Activated CD8-positive, alpha-beta memory T cell treated with anti-CD3 and anti-CD28 coated beads for 1 hour (primary cell): ENCODE results near the gene BZW2.
A peak's percentile ranks its signal among the peaks of the same experiment; 100 is the strongest.
"Not testable (repeated sequence)": the region's sequence is repeated elsewhere in the genome, so short reads cannot be mapped to it uniquely, and the experiment has no call there.

Experiments used
- DNase-seq, 2 donors: peaks; one replicate each; pipeline ENCODE4 v3.0.0-alpha.2; 2020; ENCODE audit warnings: low read depth in 1 of 2; ENCODE audit errors: extremely low read depth in 1 of 2

The BZW2 gene

DNA sequence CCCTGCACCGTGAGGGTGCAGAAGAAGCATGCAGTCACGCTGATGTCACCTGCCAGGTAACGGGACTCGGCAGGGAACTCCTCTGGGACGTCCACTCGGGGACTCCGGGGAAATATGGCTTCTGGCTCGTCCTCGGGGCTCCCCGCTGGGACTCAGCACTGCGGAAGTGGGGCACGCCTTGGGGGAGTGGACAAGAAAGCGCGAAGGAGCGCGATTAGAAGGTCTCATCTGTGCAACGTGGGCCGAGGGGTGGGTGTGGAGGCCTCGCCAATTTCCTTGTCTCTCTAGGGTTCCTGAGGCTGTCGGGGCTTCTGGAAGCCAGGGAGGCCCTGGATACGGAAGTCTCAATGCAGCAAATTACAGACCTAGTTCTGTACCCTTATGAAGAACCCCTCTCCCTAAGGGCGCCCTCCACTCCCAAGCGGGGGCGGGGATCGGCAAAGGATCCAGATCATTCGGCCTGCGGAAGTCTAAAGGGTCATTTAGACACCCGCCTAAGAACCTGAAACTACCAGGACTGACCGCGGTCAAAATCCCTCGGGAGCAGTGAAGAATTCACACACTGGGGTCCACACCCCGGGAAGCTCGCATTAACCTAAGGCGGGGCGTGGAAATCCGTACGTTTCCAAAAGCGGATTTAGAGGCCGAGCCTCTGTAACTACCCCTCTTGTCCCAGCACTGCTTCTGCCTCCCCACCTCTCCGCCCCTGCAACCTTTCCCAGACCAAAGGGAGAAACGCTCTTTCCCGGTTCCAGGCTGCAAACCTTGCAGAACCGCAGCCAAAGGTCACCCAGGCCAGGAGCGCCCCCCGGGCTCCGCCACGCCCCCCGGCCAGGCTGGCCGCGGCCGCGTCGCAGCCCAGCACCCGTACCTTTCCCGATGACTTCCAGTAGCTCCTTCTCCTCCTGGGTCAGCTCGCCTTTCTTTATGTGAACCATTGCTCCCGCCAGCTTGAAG is 1.1 kb upstream of the BZW2 start:
- peak in 1 of 2 donors; percentile 40 for DNase-seq

DNA sequence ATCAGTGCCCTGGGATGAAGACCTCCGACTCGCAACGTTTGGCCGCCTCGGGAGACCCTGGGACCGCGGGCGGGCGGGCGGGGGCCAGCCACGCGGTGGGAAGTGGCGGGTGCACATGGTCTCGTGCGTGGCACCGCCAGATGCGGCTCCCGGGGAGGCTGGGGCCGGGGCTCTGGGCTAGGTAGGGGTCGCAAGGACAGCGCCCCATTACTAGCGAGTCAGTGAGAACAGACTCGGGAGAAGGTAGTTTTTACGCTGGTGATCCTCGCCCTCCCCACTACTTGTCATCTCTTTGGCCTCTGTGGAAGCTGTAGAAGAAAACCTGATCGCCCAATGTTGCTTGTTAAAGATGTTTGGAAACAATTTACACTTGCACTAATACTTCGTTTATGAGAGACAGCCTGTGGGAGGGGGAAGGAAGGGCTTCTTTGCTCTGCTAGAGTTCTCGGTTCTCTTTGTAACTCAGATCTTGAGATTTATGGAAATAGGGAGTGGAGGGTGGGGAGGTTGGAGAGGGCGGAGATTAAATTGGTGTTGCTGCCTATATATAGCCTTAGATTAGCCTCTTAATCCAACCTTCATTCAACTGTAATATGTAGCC is 591 bp downstream of the BZW2 start:
- DNase-seq = no peak

DNA sequence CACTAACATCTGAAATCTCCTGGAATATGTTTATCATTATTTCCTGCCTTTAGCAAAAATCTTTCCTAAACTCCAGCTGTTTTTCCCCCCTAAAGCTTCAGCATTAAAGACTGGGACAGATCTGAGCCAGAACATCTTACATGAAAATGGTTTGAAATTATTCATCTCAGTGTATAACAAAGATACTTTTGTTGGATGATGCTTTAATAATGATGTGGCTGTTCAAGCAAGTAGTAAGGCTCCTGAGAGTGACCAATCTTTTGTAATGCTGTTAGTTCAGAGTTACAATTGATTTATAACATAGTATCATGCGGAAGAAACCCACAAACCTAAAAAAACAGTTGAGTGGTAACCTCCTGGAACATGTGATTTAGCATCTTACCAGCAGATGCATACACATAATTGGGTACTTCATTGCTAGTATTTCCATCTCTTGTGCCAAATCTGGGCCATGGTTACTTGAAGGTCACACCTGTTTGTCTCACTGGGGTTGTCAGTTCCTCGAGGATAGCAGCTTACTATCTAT is 1.5 kb downstream of the BZW2 start:
- no peak for DNase-seq

DNA sequence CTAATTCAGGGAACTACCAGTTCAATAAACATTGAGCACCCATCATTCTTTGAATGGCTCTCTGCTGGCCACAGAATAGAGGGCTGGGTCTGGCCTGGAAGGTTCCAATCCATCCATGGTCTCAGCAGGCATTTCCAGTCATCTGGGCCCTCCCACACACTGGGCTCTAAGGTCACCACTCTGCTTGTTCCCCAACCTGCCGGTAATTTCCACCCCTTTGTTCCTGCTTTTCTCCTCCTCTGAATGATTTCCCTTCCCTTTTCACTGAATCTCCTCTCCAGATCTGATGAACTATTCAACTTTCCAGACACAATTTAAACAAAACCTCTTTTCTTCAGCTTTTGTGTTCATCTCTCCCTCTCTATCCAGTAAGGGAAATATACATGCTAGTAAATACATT is 2.6 kb downstream of the BZW2 start:
- no peak for DNase-seq

DNA sequence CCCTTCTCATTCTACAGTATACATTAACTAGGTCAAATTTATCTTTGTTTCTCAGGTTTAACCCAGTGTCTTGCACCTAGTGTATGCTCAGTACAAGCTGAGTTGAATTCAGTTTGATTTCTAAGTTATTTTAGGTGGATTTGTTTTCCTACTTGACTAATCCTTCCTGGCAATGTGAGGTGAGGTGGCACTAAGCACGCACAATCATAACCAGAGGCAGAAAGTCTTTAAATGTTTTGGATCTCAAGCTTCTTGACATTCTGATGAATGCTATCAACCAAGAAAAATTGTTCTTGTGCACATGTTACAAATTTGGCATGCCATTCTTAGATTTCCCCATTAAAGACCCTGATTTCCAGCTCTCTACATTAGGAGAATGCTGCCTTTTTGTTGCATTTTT is 3.2 kb downstream of the BZW2 start:
- no peak for DNase-seq

DNA sequence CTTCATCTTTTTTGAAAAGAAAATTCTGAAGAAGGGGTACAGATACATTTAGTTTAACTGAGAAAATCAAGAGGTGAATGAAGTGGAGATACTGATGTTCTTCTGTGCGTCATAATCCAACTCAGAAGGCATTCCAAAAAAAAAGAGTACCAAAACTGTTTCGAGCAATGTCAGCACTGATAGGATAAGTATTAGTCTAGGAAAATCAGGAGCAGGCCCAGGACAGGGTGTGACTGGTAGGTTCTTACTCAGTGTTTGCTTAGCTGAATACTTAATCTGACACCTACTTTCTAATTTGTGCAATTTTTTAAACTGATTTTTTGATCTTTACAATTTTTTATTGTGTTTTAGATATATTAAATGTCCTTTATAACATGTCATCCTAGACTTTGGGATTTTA is 4.3 kb downstream of the BZW2 start:
- no peak for DNase-seq

DNA sequence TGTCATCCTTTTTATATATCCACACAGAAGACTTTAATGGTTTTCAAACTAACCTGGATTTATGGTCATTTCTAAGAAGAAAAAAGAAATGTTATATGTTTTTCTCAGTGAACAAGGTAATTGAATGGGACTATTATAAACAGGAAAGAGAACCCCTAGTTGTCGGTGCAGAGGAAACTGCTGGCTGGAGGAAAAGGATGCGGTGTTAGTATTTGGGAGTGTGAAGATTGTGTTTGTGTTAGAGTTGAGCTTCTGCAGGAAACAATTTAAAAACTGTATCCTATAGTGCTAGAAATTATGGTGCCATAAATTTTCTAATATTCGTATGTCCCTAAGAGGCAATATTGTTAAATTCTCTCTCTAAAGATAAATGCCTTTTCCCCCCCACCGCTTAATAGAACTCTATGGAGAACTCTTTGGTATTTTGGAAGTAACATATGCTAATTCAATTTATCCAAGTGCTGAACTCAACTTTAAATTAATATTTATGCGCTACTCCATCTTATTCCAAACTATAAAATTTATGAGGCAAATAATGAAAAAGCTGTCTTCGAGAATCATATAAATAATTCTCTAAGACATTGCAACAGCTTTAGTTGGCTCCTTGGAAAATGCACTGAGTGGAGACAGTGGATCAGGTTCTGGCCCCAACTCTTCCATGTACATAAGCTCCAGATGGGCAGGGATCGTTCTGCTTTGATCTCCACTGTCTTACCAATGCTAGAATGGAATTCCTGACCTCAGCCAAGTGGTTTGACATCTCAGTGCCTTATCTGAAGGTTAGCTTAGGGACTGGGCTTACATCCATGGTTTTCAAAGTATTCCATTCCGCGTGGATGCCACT is 5.6 kb downstream of the BZW2 start:
- DNase-seq = no peak

DNA sequence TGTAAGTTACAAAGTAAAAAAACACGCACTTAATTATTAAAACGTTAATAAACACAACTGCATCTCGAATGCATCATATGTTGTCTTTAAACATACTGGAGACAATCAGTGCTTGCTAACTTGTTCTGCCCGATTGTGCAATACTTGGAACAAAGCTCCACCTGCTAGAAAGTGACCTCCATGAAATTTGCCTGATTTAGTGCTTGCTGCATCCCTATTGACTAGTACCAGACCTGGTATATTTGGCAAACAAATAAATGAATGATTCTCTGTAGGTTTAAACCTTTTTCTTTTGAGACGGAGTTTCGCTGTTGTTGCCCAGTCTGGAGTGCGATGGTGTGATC is 6.2 kb downstream of the BZW2 start:
- DNase-seq = no peak

DNA sequence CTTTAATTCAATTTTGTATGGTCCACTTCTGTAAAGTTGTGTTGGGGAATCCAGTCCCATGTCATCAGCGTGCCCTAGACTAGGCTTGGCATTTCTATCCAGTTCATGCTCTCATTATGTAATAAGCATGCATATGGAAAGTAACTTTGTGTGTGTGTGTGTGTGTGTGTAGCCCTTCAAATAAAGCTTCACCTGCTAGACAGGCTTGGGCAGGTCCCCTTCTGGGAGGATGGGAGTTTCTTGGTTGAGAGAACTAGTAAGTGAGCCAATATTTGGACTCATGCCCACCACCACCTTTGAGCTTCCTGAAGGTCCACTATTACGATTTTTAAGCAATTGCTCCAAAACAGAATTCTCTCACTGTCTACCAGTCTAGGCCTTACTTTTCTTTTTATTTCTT is 6.9 kb downstream of the BZW2 start:
- DNase-seq = no peak

DNA sequence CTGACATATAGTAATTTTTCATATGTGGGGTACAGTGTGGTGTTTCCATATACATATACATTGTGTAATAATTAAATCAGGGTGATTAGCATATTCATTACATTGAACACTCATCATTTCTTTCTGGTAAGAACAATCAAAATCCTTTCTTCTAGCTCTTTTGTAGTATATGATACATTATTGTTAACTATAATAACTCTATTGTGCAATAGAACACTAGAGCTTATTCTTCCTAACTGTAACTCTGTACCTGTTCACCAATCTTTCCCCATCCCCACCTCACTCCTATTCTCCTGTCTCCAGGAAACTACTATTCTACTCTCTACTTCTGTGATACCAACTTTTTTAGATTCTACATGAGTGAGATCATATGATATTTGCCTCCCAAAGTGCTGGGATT is 9.4 kb downstream of the BZW2 start:
- DNase-seq = no peak

DNA sequence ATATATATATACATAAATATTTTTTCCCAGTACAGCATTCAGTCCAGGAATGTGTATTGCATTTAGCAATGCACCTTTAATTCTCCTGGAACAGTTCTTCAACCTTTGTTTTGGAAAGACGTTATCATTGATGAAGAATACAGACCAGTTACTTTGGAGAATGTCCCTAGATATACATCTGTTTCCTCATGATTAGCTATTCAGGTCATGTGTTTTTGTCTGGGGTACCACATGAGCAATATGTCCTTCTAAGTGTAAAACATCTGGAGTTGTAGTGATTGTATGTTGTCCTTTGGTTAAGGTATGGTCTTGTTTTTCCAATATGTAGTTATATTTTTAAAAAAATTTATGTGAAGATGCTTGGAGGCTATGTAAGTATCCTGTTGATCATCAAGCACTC is 10.2 kb downstream of the BZW2 start:
- DNase-seq = no peak

DNA sequence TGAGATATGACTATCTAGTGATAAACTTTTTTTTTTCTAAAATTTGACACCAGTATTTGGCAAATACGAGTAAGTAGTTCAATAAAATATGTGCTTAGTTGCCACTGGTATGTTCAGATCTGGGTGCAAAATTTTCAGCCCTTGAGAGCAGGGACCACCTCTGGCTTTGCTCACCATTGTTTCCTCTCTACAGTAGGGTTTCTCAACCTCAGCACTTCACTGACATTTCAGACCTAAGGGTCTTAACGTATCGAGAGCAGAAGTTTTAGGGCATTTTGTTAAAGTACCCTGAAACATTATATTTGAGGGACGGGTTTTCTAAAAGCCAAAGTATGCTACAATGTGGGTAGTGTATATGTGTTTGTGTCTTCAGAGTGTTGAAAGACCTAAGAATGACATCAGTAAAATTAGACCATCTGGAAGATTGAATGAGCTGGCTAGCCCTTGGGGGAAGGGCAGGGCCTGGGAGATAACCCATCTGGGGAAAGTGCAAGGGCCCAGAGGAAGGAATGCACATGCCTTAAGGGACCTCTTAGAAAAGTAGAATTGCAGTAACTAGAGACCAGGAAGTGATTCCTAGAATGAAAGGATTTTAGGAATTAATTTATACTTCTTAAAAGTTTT is 11.8 kb downstream of the BZW2 start:
- no peak for DNase-seq

DNA sequence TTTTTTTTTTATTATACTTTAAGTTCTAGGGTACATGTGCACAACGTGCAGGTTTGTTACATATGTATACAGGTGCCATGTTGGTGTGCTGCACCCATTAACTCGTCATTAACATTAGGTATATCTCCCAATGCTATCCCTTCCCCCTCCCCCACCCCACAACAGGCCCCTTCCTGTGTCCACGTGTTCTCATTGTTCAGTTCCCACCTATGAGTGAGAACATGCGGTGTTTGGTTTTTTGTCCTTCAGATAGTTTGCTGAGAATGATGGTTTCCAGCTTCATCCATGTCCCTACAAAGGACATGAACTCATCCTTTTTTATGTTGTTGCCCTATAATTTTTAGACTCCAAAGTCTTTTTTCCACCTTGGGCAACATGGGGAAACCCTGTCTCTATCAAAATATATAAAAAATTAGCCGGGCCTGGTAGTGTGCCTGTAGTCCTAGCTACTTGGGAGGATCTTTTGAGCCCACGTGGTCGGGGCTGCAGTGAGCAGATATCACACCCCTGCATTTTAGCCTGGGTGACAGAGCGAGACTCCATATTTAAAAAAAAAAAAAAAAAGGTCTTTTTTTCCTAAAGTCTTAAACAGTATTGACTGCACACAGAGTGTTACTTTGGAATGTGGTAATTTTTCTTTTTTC is 14.0 kb downstream of the BZW2 start:
- not testable (repeated sequence) for DNase-seq

DNA sequence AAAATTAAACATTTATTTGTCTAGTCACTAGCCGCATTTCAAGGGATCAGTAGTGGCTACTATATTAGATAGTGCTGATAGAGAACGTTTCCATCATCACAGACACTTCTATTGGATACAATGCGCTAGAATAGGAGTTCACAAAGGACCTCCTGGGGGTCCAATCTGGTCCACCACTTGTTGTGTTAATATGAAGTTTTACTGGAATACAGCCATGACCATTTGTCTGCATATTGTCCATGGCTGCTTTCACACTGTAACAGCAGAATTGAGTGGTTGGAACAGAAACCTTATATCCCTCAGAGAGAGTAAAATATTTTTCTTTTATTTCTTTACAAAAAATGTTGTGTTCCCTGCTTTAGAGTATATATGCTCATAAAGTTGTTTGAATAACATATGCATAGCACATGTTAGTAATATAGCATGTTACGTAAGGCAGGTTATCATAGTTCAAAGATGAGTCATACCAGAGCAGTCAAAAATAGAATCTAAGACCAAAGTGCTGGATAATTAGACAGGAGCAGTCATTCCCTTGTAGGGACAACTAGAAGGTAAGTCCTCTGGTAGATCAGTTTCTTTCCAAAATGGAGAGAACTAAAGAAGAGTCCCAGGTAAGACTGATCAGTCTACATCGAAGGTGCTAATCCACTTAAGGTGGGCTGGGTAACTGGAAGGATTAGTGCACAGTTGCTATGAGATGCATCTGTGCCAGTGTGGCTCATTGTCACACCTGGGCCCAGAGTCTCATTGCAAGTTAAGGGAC is 14.9 kb downstream of the BZW2 start:
- DNase-seq = no peak

DNA sequence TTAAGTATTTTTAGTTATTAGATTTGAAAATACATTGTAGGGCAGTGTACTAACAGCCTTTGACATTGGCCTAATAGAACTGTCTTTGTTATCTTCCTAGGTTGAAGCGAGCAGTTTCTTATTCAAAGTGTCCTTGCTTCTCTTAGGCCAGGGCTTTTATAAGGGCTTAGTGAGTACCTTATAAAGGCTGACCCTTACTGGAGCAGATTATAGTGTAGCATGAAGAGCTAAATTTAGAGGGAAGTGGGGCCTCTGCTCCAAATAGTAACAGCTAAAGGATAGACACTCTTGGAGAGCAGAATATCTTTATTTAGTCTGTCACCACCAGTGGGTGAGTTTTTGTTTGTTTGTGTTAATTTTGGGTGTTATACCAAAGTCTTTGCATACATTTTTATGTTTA is 15.9 kb downstream of the BZW2 start:
- DNase-seq = no peak

DNA sequence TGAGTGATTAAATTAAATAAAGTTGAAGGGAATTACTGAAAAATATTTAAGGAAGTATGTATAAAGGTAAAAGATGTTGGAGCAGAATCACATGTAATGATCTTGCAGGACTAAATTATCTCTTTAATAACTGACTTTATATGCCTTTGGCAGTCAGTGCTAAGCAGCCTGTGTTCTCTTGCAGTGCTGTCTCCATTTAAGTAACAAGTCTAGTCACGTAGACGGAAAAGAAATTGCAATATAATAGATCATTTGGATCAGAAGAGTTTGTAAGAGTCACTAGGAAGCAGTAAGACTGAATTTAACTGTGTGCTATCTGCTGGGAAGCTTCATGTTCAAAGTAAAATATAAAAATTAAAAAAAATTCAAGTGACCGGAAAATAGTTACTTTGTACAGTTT is 21.4 kb downstream of the BZW2 start:
- no peak for DNase-seq

DNA sequence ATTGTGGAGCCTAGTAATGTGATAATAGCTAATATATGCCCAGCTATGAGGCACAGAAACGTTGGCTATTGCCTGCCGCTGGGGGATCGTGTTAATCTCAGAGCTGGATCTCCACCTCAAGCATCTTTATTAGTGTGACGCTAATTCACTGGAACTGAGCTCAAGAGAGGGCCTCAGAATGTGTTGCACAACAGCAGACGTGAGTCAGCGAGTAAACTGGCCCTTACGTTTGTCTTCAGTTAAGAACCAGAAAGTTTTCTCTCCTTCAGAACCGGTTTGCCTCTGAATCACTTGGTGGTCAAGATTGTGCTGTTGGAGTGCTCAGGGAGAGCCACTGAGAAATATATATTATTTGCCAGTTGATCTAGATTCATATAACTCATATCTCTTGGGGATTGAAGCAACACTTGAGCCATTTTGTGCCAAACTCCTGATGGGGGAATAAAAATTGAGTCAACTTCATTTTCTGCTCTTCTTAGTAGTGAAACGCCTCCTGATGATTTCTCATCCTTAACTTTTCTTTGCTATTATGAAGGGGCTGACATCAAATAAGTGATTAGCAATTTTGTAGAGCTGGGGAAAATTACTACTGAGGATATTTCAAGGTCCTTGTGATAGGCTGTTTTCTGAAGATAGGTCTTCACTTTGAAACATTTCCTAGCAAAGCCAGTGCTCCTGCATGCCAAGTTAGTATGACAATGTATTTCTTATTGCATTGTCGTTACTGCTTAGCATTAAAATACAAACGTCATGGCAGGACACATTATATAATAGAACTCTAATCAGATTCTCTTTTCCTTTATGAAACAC is 22.3 kb downstream of the BZW2 start:
- DNase-seq = no peak

DNA sequence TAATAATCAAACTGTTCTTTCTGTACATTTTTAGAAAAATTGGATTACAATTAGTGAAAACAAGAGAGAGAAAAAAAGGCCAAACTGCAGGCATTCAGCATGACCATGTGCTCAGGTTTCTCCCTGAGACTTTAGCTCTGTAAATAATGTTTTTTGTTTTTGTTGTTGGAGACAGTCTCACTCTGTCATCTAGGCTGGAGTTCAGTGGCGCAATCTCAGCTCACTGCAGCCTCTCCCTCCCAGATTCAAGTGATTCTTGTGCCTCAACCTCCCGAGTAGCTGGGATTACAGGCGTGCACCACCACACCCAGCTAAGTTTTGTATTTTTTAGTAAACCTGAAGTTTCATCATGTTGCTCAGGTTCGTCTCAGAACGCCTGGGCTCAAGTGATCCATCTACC is 23.0 kb downstream of the BZW2 start:
- no peak for DNase-seq

DNA sequence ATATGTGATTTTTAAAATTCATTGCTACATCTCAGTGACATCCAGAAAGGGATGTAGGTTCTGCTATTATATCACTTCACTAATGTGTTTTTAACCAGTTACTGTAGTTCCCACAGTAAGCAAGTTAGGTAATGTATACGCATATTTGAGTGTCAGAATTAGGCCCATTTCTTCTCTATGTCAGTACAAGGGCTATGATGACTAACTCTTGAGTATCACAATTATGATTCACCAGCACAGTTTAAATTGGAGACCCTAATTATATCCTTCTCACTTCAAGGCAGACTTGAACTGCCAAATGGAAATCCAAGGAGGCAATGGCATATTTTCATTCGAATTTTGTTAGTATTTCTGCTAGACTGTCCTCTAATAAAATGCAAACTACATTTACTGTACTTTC is 23.6 kb downstream of the BZW2 start:
- no peak for DNase-seq
